SU-DHL-6 (cell line): Measurements from ENCODE around the gene PXK.

Source experiments
- H2AFZ ChIP-seq: fragments of 200-600 bp; sonication (generic); 2 replicates; pipeline ENCODE4 v1.6.1; 2014; ENCODE audit warnings: low read depth, mild to moderate bottlenecking, moderate library complexity, mixed read lengths, antibody characterized with exemption, low read length; ENCODE audit not compliant: severe bottlenecking
- H3F3A ChIP-seq: fragments of 200-600 bp; shearing (Covaris generic); 2 replicates; pipeline ENCODE4 v1.6.0; 2016; ENCODE audit warnings: antibody characterized with exemption, mild to moderate bottlenecking; ENCODE audit not compliant: insufficient read depth
- H3K27ac ChIP-seq: fragments of 200-600 bp; sonication (generic); 2 replicates; pipeline ENCODE4 v1.5.1; 2016; ENCODE audit warnings: low read depth, mild to moderate bottlenecking, low read length, moderate library complexity, mixed read lengths
- H3K27me3 ChIP-seq: fragments of 200-600 bp; sonication (generic), shearing (Covaris generic); 2 replicates; pipeline ENCODE4 v1.6.0; 2014; ENCODE audit warnings: mild to moderate bottlenecking, low read length
- H3K36me3 ChIP-seq: fragments of 200-600 bp; sonication (generic); 2 replicates; pipeline ENCODE4 v1.6.1; 2014; ENCODE audit warnings: mild to moderate bottlenecking, low read length, mixed read lengths
- H3K4me2 ChIP-seq: fragments of 300-600, 200-600 bp; shearing (Covaris generic), sonication (generic); 2 replicates; pipeline ENCODE4 v1.6.0; 2014; ENCODE audit warnings: low read length, low read depth, mild to moderate bottlenecking; ENCODE audit not compliant: poor library complexity, severe bottlenecking
- H3K4me3 ChIP-seq: fragments of 200-600 bp; sonication (generic); 2 replicates; pipeline ENCODE4 v1.5.1; 2014; ENCODE audit warnings: antibody characterized with exemption, low read length, mild to moderate bottlenecking, mixed read lengths; ENCODE audit not compliant: insufficient read depth, poor library complexity, severe bottlenecking
- H3K79me2 ChIP-seq: fragments of 200-600 bp; sonication (generic); 2 replicates; pipeline ENCODE4 v1.6.1; 2014; ENCODE audit warnings: mild to moderate bottlenecking, low read length, moderate library complexity; ENCODE audit not compliant: insufficient read depth
- H3K9ac ChIP-seq: fragments of 200-600 bp; sonication (generic); 2 replicates; pipeline ENCODE4 v1.7.0; 2014; ENCODE audit warnings: mild to moderate bottlenecking, low read length
- H3K9me2 ChIP-seq: fragments of 200-600 bp; sonication (generic); replicated peaks from 2 replicates; pipeline ENCODE4 v1.6.1; 2014; ENCODE audit warnings: low read length; ENCODE audit not compliant: insufficient read depth
- H3K9me3 ChIP-seq: fragments of 200-600 bp; sonication (generic); 2 replicates; pipeline ENCODE4 v1.6.1; 2014; ENCODE audit warnings: low read length, mixed read lengths; ENCODE audit not compliant: insufficient read depth
- H4K20me1 ChIP-seq: fragments of 200-600 bp; sonication (generic); 2 replicates; pipeline ENCODE4 v1.6.1; 2014; ENCODE audit warnings: low read depth, mild to moderate bottlenecking, antibody characterized with exemption, low read length, moderate library complexity, mixed read lengths
- CTCF ChIP-seq: fragments of 200-600 bp; sonication (generic); IDR thresholded peaks from one replicate; pipeline ENCODE4 v1.5.1; 2017; ENCODE audit warnings: antibody characterized with exemption, mild to moderate bottlenecking, low read length, moderate library complexity; ENCODE audit not compliant: insufficient read depth, poor library complexity, severe bottlenecking
- EZH2phosphoT487 ChIP-seq: fragments of 200-600 bp; sonication (generic), shearing (Covaris generic); conservative IDR thresholded peaks from 2 replicates; pipeline ENCODE4 v1.6.1; 2018; ENCODE audit warnings: mild to moderate bottlenecking, antibody characterized with exemption, low read length, moderate library complexity, mixed read lengths

The PXK gene

GRCh38 chr3:58394339-58394738, 61.6 kb downstream of the PXK start:
- Histone ChIP-seq H3K9me2 (no peaks in the 10 kb centered on the region), H3K27me3 (no peaks in the 10 kb centered on the region), H4K20me1 (no peaks in the 10 kb centered on the region), H3K9me3 (no peaks in the 10 kb centered on the region), H3K36me3 (peaks cover 45% of the 10 kb centered on the region), H3K27ac (no peak overlapping the region), H3K9ac (no peak overlapping the region), H3K4me2 (no peak overlapping the region), H2AFZ (no peak overlapping the region), H3F3A (no peaks in the 10 kb centered on the region; the same call in 1 of the 2 replicates), H3K4me3 (no peak overlapping the region), H3K79me2 (no peaks in the 10 kb centered on the region; the same call in 1 of the 2 replicates)
- TF ChIP-seq EZH2phosphoT487 (no peak), CTCF (no peak)

GRCh38 chr3:58398669-58399333, 66.1 kb downstream of the PXK start:
- Histone ChIP-seq H3K9ac (no peak overlapping the region), H3F3A (peaks cover 36% of the 10 kb centered on the region), H3K27me3 (no peaks in the 10 kb centered on the region), H3K9me3 (no peaks in the 10 kb centered on the region), H3K79me2 (peaks cover 3% of the 10 kb centered on the region; the same call in 1 of the 2 replicates), H4K20me1 (no peaks in the 10 kb centered on the region), H3K4me2 (no peak overlapping the region), H3K36me3 (peaks cover 30% of the 10 kb centered on the region), H3K4me3 (no peak overlapping the region), H3K9me2 (no peaks in the 10 kb centered on the region), H3K27ac (no peak overlapping the region), H2AFZ (no peak overlapping the region)
- TF ChIP-seq EZH2phosphoT487 (no peak), CTCF (no peak)

- H3K36me3 ChIP-seq: peaks cover 22% of the 10 kb centered on the region
- no peaks in the 10 kb centered on the region for H4K20me1 ChIP-seq
- no peaks in the 10 kb centered on the region for H3K27me3 ChIP-seq
- H3K9me3 ChIP-seq: no peaks in the 10 kb centered on the region
- no peak overlapping the region for H3K9ac ChIP-seq
- TF ChIP-seq CTCF: no peak
- no peak for TF ChIP-seq EZH2phosphoT487
- no peak overlapping the region for H3K4me2 ChIP-seq
- peak overlapping the region; percentile 85 for H3K27ac ChIP-seq
- H3K4me3 ChIP-seq: no peak overlapping the region
- H3K79me2 ChIP-seq: peaks cover 3% of the 10 kb centered on the region; the same call in 1 of the 2 replicates
- H2AFZ ChIP-seq: no peak overlapping the region
- H3F3A ChIP-seq: peaks cover 44% of the 10 kb centered on the region
- no peaks in the 10 kb centered on the region for H3K9me2 ChIP-seq
Measured at GRCh38 chr3:58403513-58404109, 70.9 kb downstream of the PXK start.
